Naive B cell (primary cell): ENCODE data around the gene CST9. TPM values are rescaled to one million over a fixed set of nuclear protein-coding genes. Genes with fewer than 3 reads are reported as not detected.

Experiments
- ATAC-seq, 2 donors: fragments of 150-1000 bp; cut with Tn5 transposase; 2 replicates each; pipeline ENCODE4 v1.10.0; 2021; ENCODE audit warnings: low read depth in 2 of 2, mild to moderate bottlenecking in 2 of 2, moderate library complexity in 2 of 2
- DNase-seq: peaks from one replicate; pipeline ENCODE4 v3.0.0; 2022
- H3K27ac Mint-ChIP-seq, 6 donors: one replicate each; pipeline ENCODE4 v1.8.0; 2020 to 2022; ENCODE audit warnings: mild to moderate bottlenecking in 6 of 6, mixed read lengths in 6 of 6, moderate library complexity in 5 of 6, inconsistent platforms in 2 of 6
- H3K27me3 Mint-ChIP-seq, 3 donors: one replicate each; pipeline ENCODE4 v1.8.0; 2021 to 2022; ENCODE audit warnings: mixed read lengths in 3 of 3, mild to moderate bottlenecking in 1 of 3
- H3K36me3 Mint-ChIP-seq, 2 donors: one replicate each; pipeline ENCODE4 v1.8.0; 2020 to 2022; ENCODE audit warnings: mixed read lengths in 2 of 2, inconsistent platforms in 1 of 2, mild to moderate bottlenecking in 1 of 2
- H3K4me1 Mint-ChIP-seq, 3 donors: one replicate each; pipeline ENCODE4 v1.8.0; 2020 to 2022; ENCODE audit warnings: mixed read lengths in 3 of 3, inconsistent platforms in 1 of 3, mild to moderate bottlenecking in 1 of 3, moderate library complexity in 1 of 3
- H3K4me3 Mint-ChIP-seq, 8 donors: one replicate each; pipeline ENCODE4 v1.8.0; 2020 to 2022; ENCODE audit warnings: mild to moderate bottlenecking in 8 of 8, mixed read lengths in 8 of 8, moderate library complexity in 8 of 8, inconsistent platforms in 2 of 8
- H3K9me3 Mint-ChIP-seq, 7 donors: one replicate each; pipeline ENCODE4 v1.8.0; 2020 to 2022; ENCODE audit warnings: mixed read lengths in 7 of 7, mild to moderate bottlenecking in 5 of 7, inconsistent platforms in 2 of 7, moderate library complexity in 1 of 7
- polyA plus RNA-seq, 6 donors: library from polyadenylated mRNA; unstranded; fragments of 300-500 nt; fragmentation: Illumina TruSeq; gene quantifications; one replicate each; pipeline ENCODE4 v1.2.3, GENCODE V29; 2021; ENCODE audit warnings: low read depth in 6 of 6

Gene CST9
- polyA plus RNA-seq, 6 donors from 2014 or later, result not detected

DNA sequence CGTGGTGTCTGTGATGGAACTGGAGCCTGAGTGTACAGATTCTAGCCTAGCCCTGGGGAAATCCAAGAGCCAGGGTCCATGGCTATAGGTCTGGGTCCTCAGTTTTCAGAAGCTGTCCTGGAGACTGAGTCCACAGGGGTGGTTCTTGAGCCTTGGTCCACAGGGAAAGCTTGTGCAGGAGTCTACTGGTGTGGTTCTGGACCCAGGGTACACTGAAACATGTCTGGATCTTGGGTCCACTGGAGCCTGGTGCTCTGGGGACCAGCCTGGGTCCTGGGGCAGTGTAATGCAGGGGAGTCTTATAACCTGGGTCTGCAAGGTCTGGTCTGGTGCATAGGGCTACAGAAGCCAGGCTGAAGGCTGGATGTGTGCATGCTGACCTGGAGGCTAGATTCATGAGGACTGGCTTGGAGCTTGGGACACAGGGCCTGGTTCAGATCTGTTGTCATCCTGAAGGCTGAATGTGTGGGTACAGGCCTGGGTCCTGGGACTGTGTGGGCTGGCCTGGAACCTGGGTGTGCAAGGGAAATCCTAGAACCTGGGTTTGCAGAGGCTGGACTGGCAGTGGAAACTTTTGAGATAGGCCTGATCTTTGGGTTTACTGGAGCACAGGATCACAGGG lies 42.9 kb downstream of the CST9 start:
- Mint-ChIP-seq H3K9me3 (peaks cover 10 to 51% (median 38%) of the 10 kb centered on the region in 7 donors), H3K4me3 (no peak overlapping the region)

DNA sequence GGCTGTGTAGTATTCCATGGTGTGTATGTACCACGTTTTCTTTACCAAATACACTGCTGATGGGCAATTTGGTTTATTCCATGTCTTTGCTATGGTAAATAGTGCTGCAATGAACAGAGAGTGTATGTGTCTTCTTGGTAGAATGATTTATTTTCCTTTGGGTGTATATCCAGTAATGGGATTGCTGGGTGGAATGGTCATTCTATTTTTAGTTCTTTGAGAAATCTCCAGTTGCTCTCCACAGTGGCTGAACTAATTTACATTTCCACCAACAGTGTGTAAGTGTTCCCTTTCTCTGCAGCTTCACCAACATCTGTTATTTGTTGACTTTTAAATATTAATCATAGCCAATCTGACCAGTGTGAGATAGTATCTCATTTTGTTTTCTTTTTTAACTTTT lies 51.3 kb downstream of the CST9 start:
- Mint-ChIP-seq H3K4me3 (no peak overlapping the region), H3K36me3 (peaks cover 0 to 4% of the 10 kb centered on the region in 2 donors), H3K27ac (no peak overlapping the region), H3K27me3 (peaks cover 9 to 33% (median 10%) of the 10 kb centered on the region in 3 donors), H3K4me1 (no peaks in the 10 kb centered on the region), H3K9me3 (peaks cover 7 to 35% (median 20%) of the 10 kb centered on the region in 7 donors)
- no peak for DNase-seq
- no peak for ATAC-seq

More for the DNA sequence above, 42.9 kb downstream of the CST9 start:
- ATAC-seq, result no peak
- DNase-seq, result no peak
- Mint-ChIP-seq H3K27ac (no peak overlapping the region), H3K27me3 (peaks cover 14 to 23% (median 14%) of the 10 kb centered on the region in 3 donors), H3K4me1 (no peaks in the 10 kb centered on the region), H3K36me3 (peaks cover 0 to 21% of the 10 kb centered on the region in 2 donors)

Other genes starting within 250 kb of the CST9 start
- gene GZF1, start 243.7 kb downstream of the CST9 start, polyA plus RNA-seq, result 1 to 10 TPM in 5 of 6 donors, not detected in 1; 2.3 to 3.5 (median 3.1) TPM
- 1 to 10 TPM; 4.1 to 8.3 (median 6.3) TPM for gene NAPB, start 184.4 kb downstream of the CST9 start, polyA plus RNA-seq
- not detected for gene CSTL1, start 166.2 kb downstream of the CST9 start, polyA plus RNA-seq
- not detected for gene CST11, start 153.0 kb downstream of the CST9 start, polyA plus RNA-seq
- gene CST8, start 114.8 kb downstream of the CST9 start, polyA plus RNA-seq, result not detected
- not detected for gene CST9L, start 37.4 kb downstream of the CST9 start, polyA plus RNA-seq
- 10 to 100 TPM in 1 of 6 donors, 1 to 10 TPM in 5; 3.2 to 22.5 (median 6.5) TPM for gene CST3, start 32.0 kb upstream of the CST9 start, polyA plus RNA-seq
- gene CST4, start 83.1 kb upstream of the CST9 start, polyA plus RNA-seq, result not detected
- gene CST1, start 145.0 kb upstream of the CST9 start, polyA plus RNA-seq, result not detected
- gene CST2, start 220.8 kb upstream of the CST9 start, polyA plus RNA-seq, result not detected